ENCODE measurements around the gene CPT1C.

Gene CPT1C

DNA sequence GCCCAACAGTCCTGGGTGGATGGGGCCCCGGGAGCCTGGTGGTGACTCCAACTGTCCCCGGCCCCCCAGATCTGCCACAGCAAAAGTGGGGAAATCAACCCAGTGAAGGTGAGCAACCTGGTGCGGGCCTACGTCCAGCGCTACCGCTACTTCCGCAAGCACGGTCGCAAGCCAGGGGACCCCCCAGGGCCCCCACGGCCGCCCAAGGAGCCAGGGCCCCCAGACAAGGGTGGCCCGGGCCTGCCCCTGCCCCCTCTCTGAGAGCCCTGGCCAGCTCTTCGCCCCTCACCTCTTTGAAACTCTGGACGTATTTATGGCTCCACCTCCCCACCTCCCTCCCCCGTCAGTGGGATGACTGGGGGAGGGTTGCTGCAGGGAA, 32.8 kb upstream of the CPT1C start:
- no peaks in the 10 kb centered on the region for H3K27me3 Mint-ChIP-seq (ENCODE audit: low read depth, poor library complexity)
- no peak for DNase-seq
- peaks cover 4% of the 10 kb centered on the region for H3K9me3 Mint-ChIP-seq
- TF ChIP-seq CTCF (IDR thresholded peaks at IDR 0.05) = no peak
- H3K36me3 Mint-ChIP-seq (ENCODE audit: low read depth) = peaks cover 66% of the 10 kb centered on the region
- no peak overlapping the region for H3K4me3 Mint-ChIP-seq
- peaks cover 12% of the 10 kb centered on the region for H3K4me1 Mint-ChIP-seq
- no peak overlapping the region for H3K27ac Mint-ChIP-seq

DNA sequence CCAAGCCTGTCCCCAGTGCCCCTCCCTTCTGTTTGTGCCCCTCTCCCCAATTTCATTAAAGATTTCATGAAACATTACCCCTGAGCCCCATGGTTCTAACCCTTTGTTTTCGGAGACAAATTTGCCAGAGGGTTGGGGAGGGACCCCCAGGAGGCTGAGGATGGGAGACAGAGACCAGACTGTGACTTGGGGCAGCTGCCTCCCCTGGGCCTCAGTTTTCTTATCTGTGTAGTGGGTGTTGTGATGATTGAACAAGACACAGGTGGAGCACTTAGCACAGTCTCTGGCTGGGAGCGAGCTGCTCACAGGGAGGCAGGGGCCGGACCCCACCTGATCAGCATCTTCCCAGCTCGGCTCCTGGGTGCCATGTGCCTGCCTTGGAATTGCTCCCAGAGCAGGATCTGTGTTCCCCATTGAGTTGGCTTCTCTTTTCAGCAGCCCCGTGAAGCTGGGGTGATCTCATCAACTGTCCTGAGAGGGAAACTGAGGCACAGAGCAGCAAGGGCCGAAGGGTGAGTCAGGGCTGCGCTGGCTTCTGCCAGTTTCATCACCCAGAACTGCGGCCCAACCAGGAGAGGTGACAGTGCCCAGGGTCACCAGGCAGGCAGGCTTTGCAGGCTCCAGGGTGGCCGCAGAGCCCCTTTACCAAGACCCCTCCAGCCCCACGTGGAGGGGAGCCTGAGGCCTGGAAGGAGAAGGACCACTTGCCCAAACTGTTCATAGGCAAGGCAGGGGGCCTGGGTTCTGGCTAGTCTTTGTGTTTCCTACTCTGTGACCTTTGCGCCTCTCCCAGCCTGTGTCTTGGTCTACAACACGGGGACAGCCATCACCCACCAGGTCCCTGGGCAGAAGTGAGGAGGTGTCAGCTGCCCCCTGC, 32.1 kb upstream of the CPT1C start:
- Mint-ChIP-seq H3K4me3 (no peak overlapping the region), H3K36me3 (ENCODE audit: low read depth) (peaks cover 64% of the 10 kb centered on the region), H3K4me1 (peaks cover 12% of the 10 kb centered on the region), H3K27me3 (ENCODE audit: low read depth, poor library complexity) (no peaks in the 10 kb centered on the region), H3K27ac (no peak overlapping the region), H3K9me3 (peaks cover 4% of the 10 kb centered on the region)
- DNase-seq = no peak
- no peak for TF ChIP-seq CTCF (IDR thresholded peaks at IDR 0.05)

- no peak for DNase-seq
- no peak for TF ChIP-seq CTCF (IDR thresholded peaks at IDR 0.05)
- Mint-ChIP-seq H3K36me3 (ENCODE audit: low read depth) (peaks cover 50% of the 10 kb centered on the region), H3K27ac (peak overlapping the region; percentile 25), H3K4me3 (no peak overlapping the region), H3K9me3 (peaks cover 4% of the 10 kb centered on the region), H3K27me3 (ENCODE audit: low read depth, poor library complexity) (no peaks in the 10 kb centered on the region), H3K4me1 (peaks cover 28% of the 10 kb centered on the region)
Observed at GRCh38 chr19:49660338-49660961, 30.5 kb upstream of the CPT1C start.

DNA sequence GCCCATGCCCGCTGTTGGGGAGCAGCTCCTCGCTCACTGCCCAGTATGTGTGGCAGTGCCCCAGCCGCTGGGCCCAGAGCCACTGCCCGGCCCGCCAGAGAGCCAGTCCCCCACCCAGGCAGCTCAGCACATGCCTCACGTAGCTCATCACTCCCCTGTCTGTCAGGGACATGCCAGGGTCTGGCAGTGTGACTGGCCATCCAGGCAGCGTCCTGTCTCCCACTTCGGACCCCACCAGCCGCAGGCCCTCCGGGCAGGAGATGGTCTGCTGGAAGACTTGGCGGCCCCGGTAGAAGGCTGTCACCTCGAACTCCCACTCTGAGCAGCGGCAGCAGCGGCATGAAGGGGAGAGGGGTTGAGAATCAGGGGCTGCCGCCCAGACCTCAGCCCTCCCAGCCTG, 28.9 kb upstream of the CPT1C start:
- H3K4me1 Mint-ChIP-seq = peaks cover 42% of the 10 kb centered on the region
- no peak overlapping the region for H3K4me3 Mint-ChIP-seq

GRCh38 chr19:49663224-49663623, 27.7 kb upstream of the CPT1C start:
- Mint-ChIP-seq H3K9me3 (peaks cover 4% of the 10 kb centered on the region), H3K27me3 (ENCODE audit: low read depth, poor library complexity) (peaks cover 4% of the 10 kb centered on the region), H3K4me3 (no peak overlapping the region), H3K36me3 (ENCODE audit: low read depth) (peaks cover 37% of the 10 kb centered on the region), H3K27ac (no peak overlapping the region), H3K4me1 (peaks cover 43% of the 10 kb centered on the region)
- no peak for DNase-seq
- TF ChIP-seq CTCF (IDR thresholded peaks at IDR 0.05) = no peak

More for the DNA sequence above, 28.9 kb upstream of the CPT1C start:
- H3K27ac Mint-ChIP-seq = no peak overlapping the region
- TF ChIP-seq CTCF (IDR thresholded peaks at IDR 0.05) = no peak
- peaks cover 43% of the 10 kb centered on the region for H3K36me3 Mint-ChIP-seq (ENCODE audit: low read depth)
- H3K27me3 Mint-ChIP-seq (ENCODE audit: low read depth, poor library complexity) = no peaks in the 10 kb centered on the region
- DNase-seq = no peak
- H3K9me3 Mint-ChIP-seq = peaks cover 4% of the 10 kb centered on the region
